AG09309 (cell line): ENCODE measurements around the gene CLSTN1.

Source experiments
- DNase-seq: peaks from one replicate; pipeline ENCODE4 v3.0.0-alpha.2; 2010; ENCODE audit warnings: low read depth
- H3K4me3 ChIP-seq: 2 replicates; pipeline ENCODE4 v1.5.1; 2011; ENCODE audit warnings: mild to moderate bottlenecking, low read depth, low read length, moderate library complexity; ENCODE audit not compliant: control insufficient read depth
- CTCF ChIP-seq: IDR thresholded peaks from 2 replicates; pipeline ENCODE4 v1.5.1; 2011; ENCODE audit warnings: mild to moderate bottlenecking, low read depth, low read length, inconsistent platforms; ENCODE audit not compliant: insufficient read depth, control insufficient read depth; ENCODE audit errors: missing control alignments

The CLSTN1 gene

DNA sequence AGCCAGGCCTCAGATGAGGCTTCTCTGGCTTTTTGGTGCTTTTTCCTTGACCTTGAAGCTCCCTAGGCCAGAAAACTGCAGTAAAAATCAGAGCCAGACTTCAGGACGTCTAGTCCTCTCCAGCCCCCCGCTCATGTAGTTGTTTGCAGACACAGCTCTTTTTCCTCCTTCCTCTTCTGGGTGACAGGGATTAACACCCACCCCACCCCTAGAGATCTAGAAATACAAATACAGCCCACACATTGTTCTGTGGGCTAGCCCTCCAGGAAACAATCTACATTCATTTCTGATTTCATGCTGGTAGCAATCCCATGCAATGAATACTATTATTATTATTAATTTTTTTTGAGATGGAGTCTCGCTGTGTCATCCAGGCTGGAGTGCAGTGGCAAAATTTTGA, 9.9 kb upstream of the CLSTN1 start:
- no peak for TF ChIP-seq CTCF
- no peak for DNase-seq
- H3K4me3 ChIP-seq: no peak overlapping the region

DNA sequence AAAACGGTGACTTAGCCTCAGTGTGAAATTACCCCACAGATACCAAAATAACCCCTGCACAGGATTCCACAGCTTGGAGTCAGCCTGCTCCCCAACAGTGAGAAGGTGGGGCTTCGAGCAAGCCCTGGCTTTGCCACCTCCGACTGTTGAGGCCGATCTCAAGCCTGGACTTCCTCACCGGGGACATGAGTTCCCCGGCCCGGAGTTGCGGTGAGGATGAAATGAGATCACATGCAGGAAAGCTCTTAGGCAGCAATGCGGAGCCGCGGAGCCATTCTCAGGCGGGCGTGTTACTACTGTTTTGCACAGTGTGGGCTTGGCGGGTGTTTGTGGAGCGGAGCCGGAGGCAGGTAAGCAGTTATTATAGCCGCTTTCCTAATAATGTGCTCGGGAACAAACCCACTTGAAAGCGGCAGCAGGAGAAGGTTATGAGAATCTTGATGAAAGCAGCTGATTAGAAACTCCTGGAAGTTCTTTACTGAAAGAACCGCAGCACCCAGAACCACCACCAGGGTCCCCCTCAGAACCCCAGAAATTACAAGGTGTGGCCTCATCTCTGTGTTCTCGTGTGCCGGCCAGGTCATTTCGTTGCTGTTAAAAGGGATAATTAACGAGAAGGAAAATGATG, 3.9 kb upstream of the CLSTN1 start:
- no peak for DNase-seq
- H3K4me3 ChIP-seq: peak overlapping the region; percentile 4
- TF ChIP-seq CTCF: peak; percentile 48

GRCh38 chr1:9826616-9827015, 2.9 kb upstream of the CLSTN1 start:
- no peak overlapping the region for H3K4me3 ChIP-seq
- no peak for DNase-seq
- no peak for TF ChIP-seq CTCF

DNA sequence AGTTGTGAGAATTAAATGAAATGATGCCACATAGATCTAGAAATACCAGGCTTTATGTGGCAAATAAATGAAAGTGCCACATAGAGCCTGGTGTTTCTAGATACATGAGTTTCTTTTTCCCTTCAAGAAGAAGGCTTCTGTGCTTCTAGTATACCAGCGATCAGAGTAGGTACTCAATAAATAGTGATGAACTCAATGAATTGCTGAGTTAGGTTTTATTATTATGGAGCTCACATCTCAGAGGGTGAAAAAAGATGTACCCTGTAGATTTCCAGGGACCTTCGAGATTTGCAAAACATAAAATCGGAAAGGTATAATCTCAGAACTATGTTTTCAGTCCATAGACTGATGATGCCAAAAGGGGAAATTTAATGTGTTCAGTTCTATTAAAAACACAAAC, 2.3 kb upstream of the CLSTN1 start:
- DNase-seq: no peak
- no peak for TF ChIP-seq CTCF
- no peak overlapping the region for H3K4me3 ChIP-seq

- no peak overlapping the region for H3K4me3 ChIP-seq
Observed at GRCh38 chr1:9825093-9826074, 1.6 kb upstream of the CLSTN1 start.

GRCh38 chr1:9824702-9825089, 931 bp upstream of the CLSTN1 start:
- DNase-seq: no peak
- no peak for TF ChIP-seq CTCF
- peak overlapping the region; percentile 50; the same call in 1 of the 2 replicates for H3K4me3 ChIP-seq

More at GRCh38 chr1:9825093-9826074, 1.6 kb upstream of the CLSTN1 start:
- DNase-seq: no peak
- TF ChIP-seq CTCF: no peak
